ENCODE results near the gene EGFL6. TPM values are rescaled to one million over a fixed set of nuclear protein-coding genes. Genes with fewer than 3 reads are reported as not detected.

EGFL6 gene
- total and polyA plus RNA-seq, 3 experiments from 2014 or later, result 0.58 to 0.59 TPM; not detected in 1

- no peak overlapping the region for H3K4me3 Mint-ChIP-seq
- peak overlapping the region in 1 of 8 donors; percentile 45 for H3K27ac Mint-ChIP-seq
- H3K4me1 Mint-ChIP-seq, result peaks cover 35 to 38% (median 37%) of the 10 kb centered on the region in 3 donors
These were observed 80.4 kb downstream of the EGFL6 start for GRCh38 chrX:13649838-13650237.

GRCh38 chrX:13650318-13650717 is 80.9 kb downstream of the EGFL6 start:
- Mint-ChIP-seq H3K4me3 (peak overlapping the region in 1 of 7 donors; percentile 46), H3K27me3 (peaks cover 0 to 19% of the 10 kb centered on the region in 2 donors), H3K9me3 (no peaks in the 10 kb centered on the region), H3K4me1 (peaks cover 40 to 42% (median 42%) of the 10 kb centered on the region in 3 donors), H3K36me3 (peaks cover 0 to 7% (median 5%) of the 10 kb centered on the region in 3 donors), H3K27ac (peak overlapping the region in 1 of 8 donors; percentile 45)
- Histone ChIP-seq H3K27ac (ENCODE audit: low read depth, low read length) (no peak overlapping the region), H3K9me3 (ENCODE audit: low read length) (no peaks in the 10 kb centered on the region), H3K27me3 (ENCODE audit: insufficient read depth, low read length, poor library complexity, severe bottlenecking) (no peaks in the 10 kb centered on the region), H3K4me3 (ENCODE audit: low read length) (no peak overlapping the region), H3K36me3 (ENCODE audit: insufficient read depth, low read length) (no peaks in the 10 kb centered on the region), H3K4me1 (ENCODE audit: insufficient read depth, low read length) (peaks cover 18% of the 10 kb centered on the region)
- POLR2A ChIA-PET, result no interaction called here
- CTCF ChIA-PET, result no interaction called here
- DNase-seq, result no peak

More at GRCh38 chrX:13649838-13650237, 80.4 kb downstream of the EGFL6 start:
- H3K36me3 Mint-ChIP-seq, result peaks cover 0 to 3% (median under 1%) of the 10 kb centered on the region in 3 donors
- Histone ChIP-seq H3K9me3 (ENCODE audit: low read length) (no peaks in the 10 kb centered on the region), H3K27ac (ENCODE audit: low read depth, low read length) (no peak overlapping the region), H3K36me3 (ENCODE audit: insufficient read depth, low read length) (no peaks in the 10 kb centered on the region), H3K27me3 (ENCODE audit: insufficient read depth, low read length, poor library complexity, severe bottlenecking) (no peaks in the 10 kb centered on the region), H3K4me3 (ENCODE audit: low read length) (no peak overlapping the region), H3K4me1 (ENCODE audit: insufficient read depth, low read length) (peaks cover 18% of the 10 kb centered on the region)
- ChIA-PET POLR2A (no interaction called here), CTCF (no interaction called here)
- H3K27me3 Mint-ChIP-seq, result peaks cover 0 to 21% of the 10 kb centered on the region in 2 donors
- no peaks in the 10 kb centered on the region for H3K9me3 Mint-ChIP-seq
- DNase-seq, result no peak

DNA sequence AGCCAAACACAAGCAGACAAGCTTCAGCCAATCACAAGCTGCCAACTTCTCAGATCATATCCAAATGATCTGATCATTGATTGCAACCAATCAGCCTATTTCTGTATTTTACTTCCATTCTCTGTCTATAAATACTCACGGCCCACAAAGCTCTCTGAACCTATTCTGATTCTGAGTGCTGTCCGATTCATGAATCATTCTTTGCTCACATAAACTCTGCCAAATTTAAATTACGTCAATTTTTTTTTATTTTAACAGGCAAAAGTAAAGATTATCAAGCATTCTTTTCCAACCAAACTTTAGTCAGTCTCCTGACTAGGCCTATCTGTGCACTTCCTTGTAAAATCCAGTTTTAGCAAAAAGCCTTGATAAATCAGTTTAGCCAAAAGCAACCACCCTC is 81.7 kb downstream of the EGFL6 start:
- no peaks in the 10 kb centered on the region for H3K9me3 Mint-ChIP-seq
- Histone ChIP-seq H3K4me3 (ENCODE audit: low read length) (no peak overlapping the region), H3K27ac (ENCODE audit: low read depth, low read length) (no peak overlapping the region), H3K9me3 (ENCODE audit: low read length) (no peaks in the 10 kb centered on the region), H3K4me1 (ENCODE audit: insufficient read depth, low read length) (peaks cover 18% of the 10 kb centered on the region), H3K36me3 (ENCODE audit: insufficient read depth, low read length) (no peaks in the 10 kb centered on the region), H3K27me3 (ENCODE audit: insufficient read depth, low read length, poor library complexity, severe bottlenecking) (no peaks in the 10 kb centered on the region)
- H3K4me3 Mint-ChIP-seq, result peak overlapping the region in 1 of 7 donors; percentile 5
- ChIA-PET CTCF (interaction anchor here (0.7 kb wide), 1 partner anchor 24 kb away, joined by 3 read pairs; no protein-coding TSS in a partner anchor), POLR2A (no interaction called here)
- H3K27me3 Mint-ChIP-seq, result peaks cover 0 to 15% of the 10 kb centered on the region in 2 donors
- H3K36me3 Mint-ChIP-seq, result peaks cover 0 to 12% (median 6%) of the 10 kb centered on the region in 3 donors
- H3K27ac Mint-ChIP-seq, result peak overlapping the region in 4 of 8 donors; percentile 13 to 73 (median 38)
- H3K4me1 Mint-ChIP-seq, result peaks cover 39 to 42% (median 41%) of the 10 kb centered on the region in 3 donors
- DNase-seq, result no peak

GRCh38 chrX:13652287-13652793 is 82.9 kb downstream of the EGFL6 start:
- H3K27me3 ChIP-seq (ENCODE audit: insufficient read depth, low read length, poor library complexity, severe bottlenecking), result no peaks in the 10 kb centered on the region
- DNase-seq, result no peak
- H3K4me1 ChIP-seq (ENCODE audit: insufficient read depth, low read length), result peaks cover 18% of the 10 kb centered on the region
- Mint-ChIP-seq H3K4me1 (peaks cover 34 to 40% (median 39%) of the 10 kb centered on the region in 3 donors), H3K9me3 (no peaks in the 10 kb centered on the region), H3K27me3 (peaks cover 0 to 8% of the 10 kb centered on the region in 2 donors), H3K36me3 (peaks cover 0 to 22% (median 6%) of the 10 kb centered on the region in 3 donors), H3K27ac (peak overlapping the region; percentile 98 to 99 (median 98)), H3K4me3 (peak overlapping the region; percentile 91 to 99 (median 96))
- peak overlapping the region; percentile 42 for H3K4me3 ChIP-seq (ENCODE audit: low read length)
- no peaks in the 10 kb centered on the region for H3K9me3 ChIP-seq (ENCODE audit: low read length)
- ChIA-PET CTCF (interaction anchor here (1.6 kb wide), 1 partner anchor 377 kb away, joined by 3 read pairs; the partner anchor contains the start of gene GEMIN8), POLR2A (no interaction called here)
- peak overlapping the region; percentile 85 for H3K27ac ChIP-seq (ENCODE audit: low read depth, low read length)
- no peaks in the 10 kb centered on the region for H3K36me3 ChIP-seq (ENCODE audit: insufficient read depth, low read length)

GRCh38 chrX:13652850-13653693 is 83.7 kb downstream of the EGFL6 start, which contains the start of gene TCEANC:
TCEANC (plus strand) TSS chrX:13653141; CDS start chrX:13662509, 9,368 bp downstream.
- Histone ChIP-seq H3K9me3 (ENCODE audit: low read length) (no peaks in the 10 kb centered on the region), H3K36me3 (ENCODE audit: insufficient read depth, low read length) (no peaks in the 10 kb centered on the region), H3K27ac (ENCODE audit: low read depth, low read length) (peak within 1 kb of the TSS; percentile 85), H3K27me3 (ENCODE audit: insufficient read depth, low read length, poor library complexity, severe bottlenecking) (no peaks in the 10 kb centered on the region), H3K4me3 (ENCODE audit: low read length) (peak within 1 kb of the TSS; percentile 79), H3K4me1 (ENCODE audit: insufficient read depth, low read length) (peaks cover 18% of the 10 kb centered on the region)
- Mint-ChIP-seq H3K27me3 (peaks cover 0 to 8% of the 10 kb centered on the region in 2 donors), H3K4me1 (peaks cover 27 to 34% (median 33%) of the 10 kb centered on the region in 3 donors), H3K27ac (peak within 1 kb of the TSS; percentile 98 to 99 (median 98)), H3K4me3 (peak within 1 kb of the TSS; percentile 91 to 99 (median 96)), H3K36me3 (peaks cover 0 to 26% (median 6%) of the 10 kb centered on the region in 3 donors), H3K9me3 (no peaks in the 10 kb centered on the region)
- ChIA-PET CTCF (interaction anchor here (0.7 to 1.6 kb wide), 4 partner anchors 35 to 377 kb away, joined by 3 read pairs; partner anchors contain the start of genes GEMIN8, OFD1, RAB9A and TRAPPC2), POLR2A (interaction anchor here (0.7 kb wide), 1 partner anchor 82 kb away, joined by 3 read pairs; no protein-coding TSS in a partner anchor)
- peak; percentile 88 to 97 (median 95) for DNase-seq

DNA sequence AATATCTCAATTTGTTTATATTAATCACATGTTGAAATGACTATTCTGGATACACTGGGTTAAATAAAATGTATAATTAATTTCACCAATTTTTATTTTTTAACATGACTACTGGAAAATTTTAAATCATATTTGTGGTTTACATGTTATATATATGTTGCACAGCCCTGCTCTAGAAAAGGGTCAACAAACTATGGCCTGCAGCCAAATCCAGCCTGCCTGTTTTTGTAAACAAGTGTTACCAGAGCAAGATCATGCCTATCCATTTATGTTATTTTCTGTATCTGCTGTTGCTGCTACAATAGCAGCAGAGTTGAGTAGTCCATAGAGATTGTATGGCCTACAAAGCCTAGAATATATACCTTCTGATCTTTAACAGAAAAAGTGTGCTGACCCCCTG is 84.7 kb downstream of the EGFL6 start:
- Mint-ChIP-seq H3K27me3 (peaks cover 0 to 4% of the 10 kb centered on the region in 2 donors), H3K9me3 (no peaks in the 10 kb centered on the region), H3K4me1 (peaks cover 31 to 39% (median 35%) of the 10 kb centered on the region in 3 donors), H3K36me3 (peaks cover 0 to 31% (median 6%) of the 10 kb centered on the region in 3 donors), H3K27ac (peak overlapping the region in 7 of 8 donors; percentile 68 to 99 (median 98)), H3K4me3 (peak overlapping the region in 4 of 7 donors; percentile 29 to 99 (median 95))
- Histone ChIP-seq H3K4me1 (ENCODE audit: insufficient read depth, low read length) (peaks cover 25% of the 10 kb centered on the region), H3K4me3 (ENCODE audit: low read length) (peak overlapping the region; percentile 79), H3K27ac (ENCODE audit: low read depth, low read length) (peak overlapping the region; percentile 85), H3K9me3 (ENCODE audit: low read length) (no peaks in the 10 kb centered on the region), H3K36me3 (ENCODE audit: insufficient read depth, low read length) (no peaks in the 10 kb centered on the region), H3K27me3 (ENCODE audit: insufficient read depth, low read length, poor library complexity, severe bottlenecking) (no peaks in the 10 kb centered on the region)
- POLR2A ChIA-PET, result interaction anchor here (0.7 kb wide), 1 partner anchor 81 kb away, joined by 3 read pairs; no protein-coding TSS in a partner anchor
- CTCF ChIA-PET, result interaction anchor here (0.7 to 1.6 kb wide), 3 partner anchors 34 to 376 kb away, joined by 3 read pairs; partner anchors contain the start of genes GEMIN8 and RAB9A
- DNase-seq, result no peak

DNA sequence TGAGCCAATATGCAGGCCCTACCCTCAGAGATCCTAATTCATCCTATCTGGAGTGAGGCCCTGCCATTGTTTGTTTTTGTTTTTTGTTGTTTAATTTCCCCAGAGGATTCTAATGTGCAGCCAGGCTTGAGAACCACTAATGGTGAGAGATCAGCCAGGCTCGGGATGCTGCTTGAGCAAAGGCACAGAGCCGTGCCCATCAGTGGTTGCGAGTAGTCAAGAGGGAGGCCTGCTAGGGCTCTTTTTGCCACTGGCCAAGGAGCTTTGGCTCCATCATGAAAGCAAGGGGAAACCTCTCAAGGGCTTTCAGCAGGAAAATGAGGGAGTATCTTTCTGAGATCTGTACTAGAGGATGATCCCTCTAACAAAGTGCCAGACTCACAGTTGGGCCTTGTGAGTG is 86.3 kb downstream of the EGFL6 start:
- Histone ChIP-seq H3K27ac (ENCODE audit: low read depth, low read length) (no peak overlapping the region), H3K4me3 (ENCODE audit: low read length) (no peak overlapping the region), H3K9me3 (ENCODE audit: low read length) (no peaks in the 10 kb centered on the region), H3K36me3 (ENCODE audit: insufficient read depth, low read length) (no peaks in the 10 kb centered on the region), H3K27me3 (ENCODE audit: insufficient read depth, low read length, poor library complexity, severe bottlenecking) (no peaks in the 10 kb centered on the region), H3K4me1 (ENCODE audit: insufficient read depth, low read length) (peaks cover 25% of the 10 kb centered on the region)
- peaks cover 0 to 2% of the 10 kb centered on the region in 2 donors for H3K27me3 Mint-ChIP-seq
- peaks cover 35 to 41% (median 35%) of the 10 kb centered on the region in 3 donors for H3K4me1 Mint-ChIP-seq
- H3K27ac Mint-ChIP-seq, result peak overlapping the region in 4 of 8 donors; percentile 25 to 88 (median 54)
- ChIA-PET CTCF (interaction anchor here (1.0 kb wide), 1 partner anchor 10 kb away, joined by 3 read pairs; no protein-coding TSS in a partner anchor), POLR2A (no interaction called here)
- DNase-seq, result no peak
- no peak overlapping the region for H3K4me3 Mint-ChIP-seq
- peaks cover 5 to 41% (median 12%) of the 10 kb centered on the region in 3 donors for H3K36me3 Mint-ChIP-seq
- no peaks in the 10 kb centered on the region for H3K9me3 Mint-ChIP-seq
